Fibroblast of lung (primary cell): ENCODE data around the gene USP30.

Experiments used
- CTCF ChIP-seq, 2 donors: IDR thresholded peaks in 1 of 2; conservative IDR thresholded peaks in 1 of 2; 1 replicate in 1 of 2; 2 replicates in 1 of 2; pipeline ENCODE4 v1.5.1; 2011 to 2012; ENCODE audit warnings: low read length in 2 of 2, control low read depth in 1 of 2, inconsistent platforms in 1 of 2, low read depth in 1 of 2, mild to moderate bottlenecking in 1 of 2
- EZH2 ChIP-seq: IDR thresholded peaks from 2 replicates; pipeline ENCODE4 v1.5.1; 2012; ENCODE audit warnings: low read length, control low read depth, mild to moderate bottlenecking; ENCODE audit errors: missing control alignments

GRCh38 chr12:109084425-109084824 is 32.0 kb downstream of the USP30 start:
- TF ChIP-seq CTCF (conservative IDR thresholded peaks at IDR 0.05 in 1 of 2, IDR thresholded peaks at IDR 0.05 in 1 of 2; ENCODE audit: low read depth in 1 of 2, low read length in 2 of 2), result no peak
- no peak for TF ChIP-seq EZH2
